Activated CD8-positive, alpha-beta T cell treated with anti-CD3 and anti-CD28 coated beads for 36 hours (primary cell): ENCODE data around the gene DNASE1. TPM values are rescaled to one million over a fixed set of nuclear protein-coding genes. Genes with fewer than 3 reads are reported as not detected.

Experiments
- ATAC-seq: fragments of 200-7000 bp; cut with Tn5 transposase; one replicate; pipeline ENCODE4 v1.10.0; 2021; ENCODE audit warnings: mild to moderate bottlenecking, moderate library complexity
- CTCF ChIA-PET: fragments of 350-600 bp; sonication (Branson Sonifier 250); formaldehyde crosslinking; loops from one replicate; lab custom pipeline; 2021; ENCODE audit warnings: antibody characterized with exemption; lab: Charles Lee
- POLR2A ChIA-PET: fragments of 350-600 bp; sonication (Branson Sonifier 250); formaldehyde crosslinking; loops from one replicate; lab custom pipeline; 2021; ENCODE audit warnings: antibody characterized with exemption; lab: Charles Lee
- DNase-seq: peaks from one replicate; pipeline ENCODE4 v3.0.0-alpha.2; 2020
- H3K27ac Mint-ChIP-seq: one replicate; pipeline ENCODE4 v1.8.0; 2021; ENCODE audit warnings: mild to moderate bottlenecking, mixed read lengths
- H3K27me3 Mint-ChIP-seq: one replicate; pipeline ENCODE4 v1.8.0; 2021; ENCODE audit warnings: mixed read lengths
- H3K36me3 Mint-ChIP-seq: one replicate; pipeline ENCODE4 v1.8.0; 2021; ENCODE audit warnings: low read depth, mixed read lengths
- H3K4me1 Mint-ChIP-seq: one replicate; pipeline ENCODE4 v1.8.0; 2021; ENCODE audit warnings: low read depth, mixed read lengths
- H3K4me3 Mint-ChIP-seq: one replicate; pipeline ENCODE4 v1.8.0; 2021; ENCODE audit warnings: mild to moderate bottlenecking, moderate library complexity, mixed read lengths
- H3K9me3 Mint-ChIP-seq: one replicate; pipeline ENCODE4 v1.8.0; 2021; ENCODE audit warnings: mixed read lengths
- intact Hi-C: fragments of 100-400 bp; cut with micrococcal nuclease; formaldehyde crosslinking; loops from one replicate; pipeline ENCODE4 v1.10.0; 2022
- total RNA-seq, 2 experiments: library from RNA; stranded (reverse); gene quantifications; one replicate each; pipeline ENCODE4 v1.2.3, GENCODE V29; 2021
- TF ChIP-seq, protein P1 (sequence below): fragments of 200-600 bp; IDR thresholded peaks from one replicate; pipeline ENCODE4 v1.8.0; 2022; ENCODE audit warnings: antibody characterized with exemption, mild to moderate bottlenecking

DNASE1 gene
- total RNA-seq, 2 experiments from 2014 or later, result 11.8 to 12.1 TPM

DNA sequence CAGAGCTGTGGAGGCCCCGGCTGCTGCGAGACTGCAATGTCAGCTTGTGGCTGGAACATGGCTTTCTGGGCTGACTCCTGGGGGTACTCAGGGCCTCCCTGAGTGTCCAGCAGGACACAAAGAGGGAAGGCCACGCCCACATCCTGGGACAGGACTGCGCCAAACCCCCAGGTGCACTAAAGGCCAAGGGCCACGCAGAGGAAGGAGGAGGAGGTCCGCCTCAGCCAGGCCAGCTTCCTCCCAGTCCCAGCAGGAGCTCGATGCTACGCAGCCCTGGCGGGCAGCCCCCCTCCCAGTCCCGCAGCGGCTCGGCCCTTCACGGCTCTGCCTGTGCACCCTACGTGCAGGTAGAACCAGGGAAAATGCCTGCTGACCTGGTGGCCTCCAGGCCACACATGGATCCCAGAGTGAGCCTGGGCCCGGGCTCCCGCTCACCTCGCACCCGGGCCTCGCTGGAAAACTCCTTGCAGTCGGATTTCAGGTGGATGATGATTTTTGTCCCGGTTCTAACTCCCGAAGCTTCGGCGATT lies 21.2 kb downstream of the DNASE1 start:
- TF ChIP-seq, protein P1, sequence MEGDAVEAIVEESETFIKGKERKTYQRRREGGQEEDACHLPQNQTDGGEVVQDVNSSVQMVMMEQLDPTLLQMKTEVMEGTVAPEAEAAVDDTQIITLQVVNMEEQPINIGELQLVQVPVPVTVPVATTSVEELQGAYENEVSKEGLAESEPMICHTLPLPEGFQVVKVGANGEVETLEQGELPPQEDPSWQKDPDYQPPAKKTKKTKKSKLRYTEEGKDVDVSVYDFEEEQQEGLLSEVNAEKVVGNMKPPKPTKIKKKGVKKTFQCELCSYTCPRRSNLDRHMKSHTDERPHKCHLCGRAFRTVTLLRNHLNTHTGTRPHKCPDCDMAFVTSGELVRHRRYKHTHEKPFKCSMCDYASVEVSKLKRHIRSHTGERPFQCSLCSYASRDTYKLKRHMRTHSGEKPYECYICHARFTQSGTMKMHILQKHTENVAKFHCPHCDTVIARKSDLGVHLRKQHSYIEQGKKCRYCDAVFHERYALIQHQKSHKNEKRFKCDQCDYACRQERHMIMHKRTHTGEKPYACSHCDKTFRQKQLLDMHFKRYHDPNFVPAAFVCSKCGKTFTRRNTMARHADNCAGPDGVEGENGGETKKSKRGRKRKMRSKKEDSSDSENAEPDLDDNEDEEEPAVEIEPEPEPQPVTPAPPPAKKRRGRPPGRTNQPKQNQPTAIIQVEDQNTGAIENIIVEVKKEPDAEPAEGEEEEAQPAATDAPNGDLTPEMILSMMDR, result no peak
- Mint-ChIP-seq H3K4me3 (no peak overlapping the region), H3K36me3 (peaks cover 48% of the 10 kb centered on the region), H3K27ac (no peak overlapping the region), H3K4me1 (no peaks in the 10 kb centered on the region), H3K27me3 (no peaks in the 10 kb centered on the region), H3K9me3 (no peaks in the 10 kb centered on the region)
- POLR2A ChIA-PET, result interaction anchor here (1.2 kb wide), 1 partner anchor 21 kb away, joined by 3 read pairs; the partner anchor contains the start of gene DNASE1
- CTCF ChIA-PET, result no interaction called here
- DNase-seq (no peak), ATAC-seq (no peak)
- intact Hi-C loops, result no loop called here

DNA sequence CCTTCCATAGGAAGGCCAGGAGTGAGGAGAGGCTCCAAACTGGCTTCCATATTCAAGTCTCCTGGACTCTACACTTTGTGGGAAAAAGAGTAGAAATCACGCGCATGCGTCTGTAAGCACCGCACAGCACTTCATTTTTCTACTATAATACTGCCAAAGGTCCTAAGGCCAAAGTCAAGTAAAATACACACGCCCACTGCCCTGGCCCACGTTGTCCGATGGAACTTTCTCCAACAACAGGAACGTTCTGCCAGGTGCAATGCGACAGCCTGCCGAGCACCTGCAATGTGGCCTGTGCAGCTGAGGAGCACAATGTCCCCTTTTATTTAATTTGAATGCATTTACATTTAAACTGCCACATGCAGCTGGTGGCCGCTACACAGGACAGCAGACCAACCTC lies 23.5 kb downstream of the DNASE1 start:
- no peak overlapping the region for H3K27ac Mint-ChIP-seq
- TF ChIP-seq, protein P1, result no peak
- H3K27me3 Mint-ChIP-seq, result no peaks in the 10 kb centered on the region
- ChIA-PET CTCF (interaction anchor here (1.0 kb wide), 1 partner anchor 22 kb away, joined by 4 read pairs; no protein-coding TSS in a partner anchor), POLR2A (interaction anchor here (1.1 kb wide), 1 partner anchor 11 kb away, joined by 3 read pairs; no protein-coding TSS in a partner anchor)
- H3K36me3 Mint-ChIP-seq, result peaks cover 47% of the 10 kb centered on the region
- H3K4me1 Mint-ChIP-seq, result no peaks in the 10 kb centered on the region
- DNase-seq, result no peak
- intact Hi-C loops, result no loop called here
- H3K4me3 Mint-ChIP-seq, result no peak overlapping the region
- no peaks in the 10 kb centered on the region for H3K9me3 Mint-ChIP-seq
- ATAC-seq, result no peak

DNA sequence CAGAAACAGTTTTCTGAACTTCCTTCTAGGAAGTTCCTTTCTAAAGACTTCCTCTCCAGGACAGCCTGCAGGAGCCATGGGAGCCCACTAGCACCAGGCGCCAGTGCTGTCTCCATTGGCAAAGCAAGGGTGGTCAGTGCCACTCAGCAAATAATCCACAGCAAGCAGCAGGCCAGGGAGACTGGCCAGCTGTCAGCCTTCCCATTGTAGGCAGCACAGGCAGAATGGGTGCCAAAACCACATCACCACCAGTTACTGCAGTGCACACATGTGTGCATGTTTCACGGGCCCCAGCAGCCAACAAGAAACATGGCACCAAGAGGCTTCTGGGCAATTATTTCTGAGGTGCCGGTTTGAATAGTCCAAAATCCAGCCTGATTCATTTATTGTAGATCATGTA lies 26.7 kb downstream of the DNASE1 start:
- Mint-ChIP-seq H3K27me3 (no peaks in the 10 kb centered on the region), H3K9me3 (no peaks in the 10 kb centered on the region), H3K4me1 (no peaks in the 10 kb centered on the region), H3K36me3 (peaks cover 45% of the 10 kb centered on the region), H3K27ac (no peak overlapping the region), H3K4me3 (no peak overlapping the region)
- intact Hi-C loops, result no loop called here
- CTCF ChIA-PET, result interaction anchor here (2.1 kb wide), 1 partner anchor 10 kb away, joined by 11 read pairs; no protein-coding TSS in a partner anchor
- TF ChIP-seq, protein P1, result no peak
- DNase-seq, result no peak
- ATAC-seq, result no peak
- POLR2A ChIA-PET, result interaction anchor here (0.7 to 1.4 kb wide), 3 partner anchors 19 to 729 kb away, joined by 3 to 4 read pairs (median 4); partner anchors contain the start of gene TRAP1

DNA sequence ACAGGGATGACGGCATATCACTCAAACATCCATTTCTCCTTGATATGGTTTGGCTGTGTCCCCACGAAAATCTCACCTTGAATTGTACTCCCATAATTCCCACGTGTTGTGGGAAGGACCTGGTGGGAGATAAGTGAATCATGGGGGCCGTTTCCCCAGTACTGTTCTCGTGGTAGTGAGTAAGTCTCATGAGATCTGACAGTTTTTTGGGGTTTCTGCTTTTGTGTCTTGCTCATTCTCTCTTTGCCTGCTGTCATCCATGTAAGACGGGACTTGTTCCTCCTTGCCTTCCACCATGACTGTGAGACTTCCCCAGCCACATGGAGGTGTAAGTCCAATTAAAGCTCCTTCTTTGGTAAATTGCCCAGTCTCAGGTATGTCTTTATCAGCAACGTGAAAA lies 32.5 kb downstream of the DNASE1 start:
- no peak for DNase-seq
- Mint-ChIP-seq H3K27ac (no peak overlapping the region), H3K4me1 (peaks cover 16% of the 10 kb centered on the region), H3K4me3 (no peak overlapping the region), H3K36me3 (peaks cover 51% of the 10 kb centered on the region), H3K27me3 (no peaks in the 10 kb centered on the region), H3K9me3 (no peaks in the 10 kb centered on the region)
- no peak for ATAC-seq
- POLR2A ChIA-PET, result interaction anchor here (1.3 kb wide), 1 partner anchor 9 kb away, joined by 3 read pairs; no protein-coding TSS in a partner anchor
- CTCF ChIA-PET, result no interaction called here
- TF ChIP-seq, protein P1, result no peak
- intact Hi-C loops, result no loop called here

DNA sequence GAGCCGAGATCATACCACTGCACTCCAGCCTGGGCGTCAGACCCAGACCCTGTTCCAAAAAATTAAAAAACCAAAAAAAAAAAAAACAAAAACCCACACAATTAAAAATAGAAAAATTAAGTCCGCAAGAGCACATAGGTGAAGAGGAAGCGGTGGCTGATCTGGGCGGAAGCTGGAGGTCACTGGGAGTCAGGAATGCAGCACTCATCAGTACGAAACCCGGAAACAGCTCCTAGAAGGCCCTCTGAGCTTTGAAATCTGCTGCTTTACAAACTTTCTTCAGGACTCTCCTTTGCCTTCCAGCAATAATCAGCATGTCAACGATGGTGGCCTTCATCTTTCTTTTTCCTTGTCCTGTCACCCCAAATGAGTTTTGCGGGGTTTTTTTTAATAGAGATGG lies 33.3 kb downstream of the DNASE1 start:
- ChIA-PET POLR2A (interaction anchor here (0.6 to 1.3 kb wide), 2 partner anchors 9 to 191 kb away, joined by 3 read pairs; no protein-coding TSS in a partner anchor), CTCF (interaction anchor here (1.6 kb wide), 1 partner anchor 33 kb away, joined by 5 read pairs; the partner anchor contains the start of gene DNASE1)
- Mint-ChIP-seq H3K27me3 (no peaks in the 10 kb centered on the region), H3K4me3 (no peak overlapping the region), H3K9me3 (no peaks in the 10 kb centered on the region), H3K4me1 (peaks cover 17% of the 10 kb centered on the region), H3K27ac (no peak overlapping the region), H3K36me3 (peaks cover 51% of the 10 kb centered on the region)
- ATAC-seq (no peak), DNase-seq (no peak)
- TF ChIP-seq, protein P1, result no peak
- intact Hi-C loops, result no loop called here
